Measurements from ENCODE around the gene GTF2F2.

Gene GTF2F2

DNA sequence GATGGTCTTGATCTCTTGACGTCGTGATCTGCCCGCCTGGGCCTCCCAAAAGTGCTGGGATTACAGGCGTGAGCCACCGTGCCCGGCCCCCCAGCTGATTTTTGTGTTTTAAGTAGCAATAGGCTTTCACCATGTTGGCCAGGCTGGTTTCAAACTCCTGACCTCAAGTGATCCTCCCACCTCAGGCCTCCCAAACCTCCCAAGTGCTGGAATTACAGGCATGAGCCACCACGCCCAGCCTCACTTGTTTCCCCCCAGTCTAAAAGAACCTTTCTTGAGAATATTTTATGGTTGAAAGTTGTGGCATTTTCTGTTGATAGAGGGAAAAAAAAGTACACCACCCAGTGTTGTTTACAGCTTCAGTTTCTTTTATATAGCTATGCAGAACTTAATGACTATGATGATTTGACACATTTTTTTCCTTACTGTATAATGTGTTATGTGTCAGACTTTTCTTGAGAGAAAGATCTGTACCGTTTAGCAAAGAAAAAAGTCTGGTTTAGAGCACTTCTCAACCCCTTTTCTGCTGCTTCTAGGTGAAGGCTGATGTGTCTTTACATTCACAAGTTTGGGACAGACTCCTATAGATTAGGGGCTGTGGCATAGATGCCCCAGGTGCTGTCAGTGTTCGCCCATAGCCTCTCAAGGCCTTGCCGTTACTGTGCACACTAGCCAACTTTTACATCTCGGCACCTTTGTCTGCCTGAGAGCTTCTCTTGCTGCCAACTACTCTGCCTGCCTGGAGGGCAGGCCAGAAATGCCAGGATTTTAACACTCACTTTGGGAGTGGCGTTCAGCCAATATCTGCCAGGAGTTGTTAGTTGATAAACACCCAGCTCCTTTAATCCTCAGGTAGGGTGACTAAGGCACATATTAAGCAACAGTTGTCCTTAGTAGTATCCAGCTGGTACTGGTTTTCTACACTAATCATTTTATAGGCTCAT lies 47.6 kb downstream of the GTF2F2 start:
- TF ChIP-seq, protein P1, sequence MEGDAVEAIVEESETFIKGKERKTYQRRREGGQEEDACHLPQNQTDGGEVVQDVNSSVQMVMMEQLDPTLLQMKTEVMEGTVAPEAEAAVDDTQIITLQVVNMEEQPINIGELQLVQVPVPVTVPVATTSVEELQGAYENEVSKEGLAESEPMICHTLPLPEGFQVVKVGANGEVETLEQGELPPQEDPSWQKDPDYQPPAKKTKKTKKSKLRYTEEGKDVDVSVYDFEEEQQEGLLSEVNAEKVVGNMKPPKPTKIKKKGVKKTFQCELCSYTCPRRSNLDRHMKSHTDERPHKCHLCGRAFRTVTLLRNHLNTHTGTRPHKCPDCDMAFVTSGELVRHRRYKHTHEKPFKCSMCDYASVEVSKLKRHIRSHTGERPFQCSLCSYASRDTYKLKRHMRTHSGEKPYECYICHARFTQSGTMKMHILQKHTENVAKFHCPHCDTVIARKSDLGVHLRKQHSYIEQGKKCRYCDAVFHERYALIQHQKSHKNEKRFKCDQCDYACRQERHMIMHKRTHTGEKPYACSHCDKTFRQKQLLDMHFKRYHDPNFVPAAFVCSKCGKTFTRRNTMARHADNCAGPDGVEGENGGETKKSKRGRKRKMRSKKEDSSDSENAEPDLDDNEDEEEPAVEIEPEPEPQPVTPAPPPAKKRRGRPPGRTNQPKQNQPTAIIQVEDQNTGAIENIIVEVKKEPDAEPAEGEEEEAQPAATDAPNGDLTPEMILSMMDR (IDR thresholded peaks at IDR 0.05; ENCODE audit: extremely low read depth, missing control alignments) = no peak
- no peak for DNase-seq (ENCODE audit: low spot score)

DNA sequence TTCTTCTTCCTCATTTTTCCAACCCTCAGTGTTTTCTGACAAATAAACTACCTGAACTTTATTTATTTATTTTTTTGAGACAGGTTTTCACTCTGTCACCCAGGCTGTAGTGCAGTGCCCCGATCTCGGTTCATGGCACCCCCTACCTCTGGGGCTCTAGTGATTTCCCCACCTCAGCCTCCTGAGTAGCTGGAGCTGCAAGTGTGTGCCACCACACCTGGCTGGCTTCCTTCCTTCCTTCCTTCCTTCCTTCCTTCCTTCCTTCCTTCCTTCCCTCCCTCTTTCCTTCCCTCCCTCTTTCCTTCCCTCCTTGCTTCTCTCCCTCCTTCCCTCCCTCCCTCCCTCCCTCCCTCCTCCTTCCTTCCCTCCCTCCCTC lies 48.2 kb downstream of the GTF2F2 start:
- DNase-seq (ENCODE audit: low spot score) = no peak
- TF ChIP-seq, protein P1 (IDR thresholded peaks at IDR 0.05; ENCODE audit: extremely low read depth, missing control alignments) = no peak

DNA sequence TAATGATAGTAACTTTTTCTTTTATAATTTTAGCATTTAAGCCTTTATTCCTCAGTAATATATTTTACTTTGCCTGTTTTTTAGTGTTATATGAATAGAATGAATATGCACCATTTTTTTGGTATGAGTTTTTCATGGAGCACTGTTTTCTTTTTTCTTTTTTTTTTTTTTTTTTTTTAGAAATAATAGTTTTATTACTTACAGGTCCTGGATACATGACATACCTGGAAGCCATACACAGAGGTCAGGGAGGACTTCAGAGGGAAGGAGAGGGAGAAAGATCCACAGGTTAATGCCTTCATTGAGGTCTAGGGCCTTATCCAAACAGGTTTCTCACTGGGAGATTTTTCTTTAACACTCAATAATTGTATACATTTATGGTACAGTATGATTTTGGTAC lies 54.2 kb downstream of the GTF2F2 start:
- TF ChIP-seq, protein P1 (IDR thresholded peaks at IDR 0.05; ENCODE audit: extremely low read depth, missing control alignments) = no peak
- no peak for DNase-seq (ENCODE audit: low spot score)

DNA sequence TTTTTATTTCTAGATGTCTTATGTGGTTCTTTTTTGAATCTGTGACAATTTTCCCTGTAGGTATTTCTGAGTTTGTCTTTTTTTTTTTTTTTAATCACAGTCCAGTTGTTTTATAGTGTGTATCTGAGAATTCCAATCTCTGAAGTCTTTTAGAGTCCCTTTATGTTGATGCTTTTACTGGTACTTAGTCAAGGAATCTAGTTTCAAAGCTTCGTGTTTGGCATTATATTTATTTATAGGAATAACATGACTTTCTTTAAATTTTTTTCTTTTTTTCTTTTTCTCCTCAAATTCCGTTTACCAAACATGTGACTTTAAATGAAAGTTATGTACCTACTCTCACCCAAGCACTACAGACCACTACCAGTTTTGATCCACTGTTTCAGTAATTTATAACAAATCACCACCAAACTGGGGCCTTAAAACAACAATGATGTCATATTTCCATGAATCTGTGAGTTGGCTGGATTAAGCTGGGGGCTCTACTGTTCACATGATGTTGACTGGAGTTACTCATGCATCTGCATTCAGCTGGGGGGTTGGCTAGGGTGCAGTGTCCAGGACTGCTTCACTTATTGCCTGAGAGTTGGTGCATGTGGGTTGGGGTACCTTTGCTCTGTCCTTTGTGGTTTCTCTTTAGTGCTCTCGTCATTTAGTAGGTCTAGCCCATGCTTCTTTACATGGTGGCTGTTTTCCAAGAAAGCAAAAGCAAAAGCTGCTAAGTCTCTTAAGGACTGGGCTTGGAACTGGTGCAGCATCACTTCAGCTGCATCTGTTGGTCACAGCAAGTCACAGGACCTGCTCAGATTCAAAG lies 58.2 kb downstream of the GTF2F2 start:
- TF ChIP-seq, protein P1 (IDR thresholded peaks at IDR 0.05; ENCODE audit: extremely low read depth, missing control alignments) = no peak
- no peak for DNase-seq (ENCODE audit: low spot score)

DNA sequence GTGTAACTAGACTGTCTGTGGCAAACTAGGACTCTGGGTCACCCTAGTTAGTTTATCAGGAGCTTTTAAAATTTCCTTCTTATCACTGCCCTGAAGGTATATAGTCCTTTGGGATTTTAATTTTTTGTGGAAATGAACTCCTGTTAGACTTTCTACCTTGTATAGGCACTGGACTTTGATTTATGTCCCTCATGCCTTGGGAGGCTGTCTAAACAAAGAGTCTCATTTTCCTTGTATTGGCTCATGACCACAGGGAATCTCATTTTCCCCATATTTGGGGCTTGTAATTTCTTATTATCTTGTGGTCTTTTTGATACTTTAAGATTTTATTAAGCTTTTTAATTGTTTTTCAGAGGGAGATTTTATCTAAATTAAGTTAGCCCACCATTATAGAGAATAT lies 59.1 kb downstream of the GTF2F2 start:
- TF ChIP-seq, protein P1 (IDR thresholded peaks at IDR 0.05; ENCODE audit: extremely low read depth, missing control alignments) = no peak
- DNase-seq (ENCODE audit: low spot score) = no peak

DNA sequence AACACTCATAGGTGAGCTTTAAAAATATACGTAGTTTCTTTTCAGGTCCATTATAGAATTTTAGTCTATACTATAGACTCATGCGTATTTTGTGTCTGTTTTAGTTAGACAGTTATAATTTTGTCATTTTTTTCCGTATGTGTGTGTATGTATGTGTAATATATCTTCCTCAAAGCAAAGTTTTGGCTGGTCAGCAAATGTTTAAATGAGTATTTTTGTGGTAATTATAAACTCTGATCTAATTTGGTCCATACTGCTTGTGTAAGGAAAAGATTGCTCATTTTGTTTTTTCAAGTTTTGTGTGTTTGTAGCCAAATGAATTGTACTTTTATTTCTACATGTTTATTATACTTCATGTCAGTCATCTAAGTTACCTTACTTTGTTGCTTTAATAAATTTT lies 60.0 kb downstream of the GTF2F2 start:
- TF ChIP-seq, protein P1 (IDR thresholded peaks at IDR 0.05; ENCODE audit: extremely low read depth, missing control alignments) = no peak
- DNase-seq (ENCODE audit: low spot score) = no peak

All from GM20000 (cell line).